Naive B cell (primary cell): ENCODE results near the gene FADS1. TPM values are rescaled to one million over a fixed set of nuclear protein-coding genes. Genes with fewer than 3 reads are reported as not detected.

Experiments
- ATAC-seq, 2 donors: fragments of 150-1000 bp; cut with Tn5 transposase; 2 replicates each; pipeline ENCODE4 v1.10.0; 2021; ENCODE audit warnings: low read depth in 2 of 2, mild to moderate bottlenecking in 2 of 2, moderate library complexity in 2 of 2
- DNase-seq: peaks from one replicate; pipeline ENCODE4 v3.0.0; 2022
- H3K27ac Mint-ChIP-seq, 6 donors: one replicate each; pipeline ENCODE4 v1.8.0; 2020 to 2022; ENCODE audit warnings: mild to moderate bottlenecking in 6 of 6, mixed read lengths in 6 of 6, moderate library complexity in 5 of 6, inconsistent platforms in 2 of 6
- H3K27me3 Mint-ChIP-seq, 3 donors: one replicate each; pipeline ENCODE4 v1.8.0; 2021 to 2022; ENCODE audit warnings: mixed read lengths in 3 of 3, mild to moderate bottlenecking in 1 of 3
- H3K36me3 Mint-ChIP-seq, 2 donors: one replicate each; pipeline ENCODE4 v1.8.0; 2020 to 2022; ENCODE audit warnings: mixed read lengths in 2 of 2, inconsistent platforms in 1 of 2, mild to moderate bottlenecking in 1 of 2
- H3K4me1 Mint-ChIP-seq, 3 donors: one replicate each; pipeline ENCODE4 v1.8.0; 2020 to 2022; ENCODE audit warnings: mixed read lengths in 3 of 3, inconsistent platforms in 1 of 3, mild to moderate bottlenecking in 1 of 3, moderate library complexity in 1 of 3
- H3K4me3 Mint-ChIP-seq, 8 donors: one replicate each; pipeline ENCODE4 v1.8.0; 2020 to 2022; ENCODE audit warnings: mild to moderate bottlenecking in 8 of 8, mixed read lengths in 8 of 8, moderate library complexity in 8 of 8, inconsistent platforms in 2 of 8
- H3K9me3 Mint-ChIP-seq, 7 donors: one replicate each; pipeline ENCODE4 v1.8.0; 2020 to 2022; ENCODE audit warnings: mixed read lengths in 7 of 7, mild to moderate bottlenecking in 5 of 7, inconsistent platforms in 2 of 7, moderate library complexity in 1 of 7
- polyA plus RNA-seq, 6 donors: library from polyadenylated mRNA; unstranded; fragments of 300-500 nt; fragmentation: Illumina TruSeq; gene quantifications; one replicate each; pipeline ENCODE4 v1.2.3, GENCODE V29; 2021; ENCODE audit warnings: low read depth in 6 of 6

FADS1 gene
- polyA plus RNA-seq, 6 donors from 2014 or later, result 0.79 to 14.0 (median 1.6) TPM; not detected in 1

GRCh38 chr11:61806785-61807184, 10.0 kb downstream of the FADS1 start:
- H3K27me3 Mint-ChIP-seq, result no peaks in the 10 kb centered on the region
- no peak for DNase-seq

GRCh38 chr11:61805146-61805545, 11.7 kb downstream of the FADS1 start:
- DNase-seq (no peak), ATAC-seq (no peak)
- H3K9me3 Mint-ChIP-seq, result no peaks in the 10 kb centered on the region
- H3K36me3 Mint-ChIP-seq, result no peaks in the 10 kb centered on the region
- peak overlapping the region in 1 of 6 donors; percentile 72 for H3K27ac Mint-ChIP-seq
- H3K4me3 Mint-ChIP-seq, result no peak overlapping the region
- peaks cover 0 to 6% (median 0%) of the 10 kb centered on the region in 3 donors for H3K4me1 Mint-ChIP-seq
- H3K27me3 Mint-ChIP-seq, result no peaks in the 10 kb centered on the region

More at GRCh38 chr11:61806785-61807184, 10.0 kb downstream of the FADS1 start:
- Mint-ChIP-seq H3K36me3 (no peaks in the 10 kb centered on the region), H3K4me1 (peaks cover 0 to 6% (median 2%) of the 10 kb centered on the region in 3 donors), H3K27ac (no peak overlapping the region), H3K4me3 (no peak overlapping the region), H3K9me3 (no peaks in the 10 kb centered on the region)
- ATAC-seq, result no peak

- peak overlapping the region in 1 of 6 donors; percentile 32 for H3K27ac Mint-ChIP-seq
- H3K36me3 Mint-ChIP-seq, result no peaks in the 10 kb centered on the region
- DNase-seq (no peak), ATAC-seq (no peak)
- no peaks in the 10 kb centered on the region for H3K9me3 Mint-ChIP-seq
- no peak overlapping the region for H3K4me3 Mint-ChIP-seq
- peaks cover 0 to 6% (median 0%) of the 10 kb centered on the region in 3 donors for H3K4me1 Mint-ChIP-seq
- no peaks in the 10 kb centered on the region for H3K27me3 Mint-ChIP-seq
These were observed 12.7 kb downstream of the FADS1 start for GRCh38 chr11:61803889-61804647.

- DNase-seq (no peak), ATAC-seq (no peak)
- H3K4me3 Mint-ChIP-seq, result no peak overlapping the region
- no peaks in the 10 kb centered on the region for H3K9me3 Mint-ChIP-seq
- no peaks in the 10 kb centered on the region for H3K27me3 Mint-ChIP-seq
- H3K36me3 Mint-ChIP-seq, result no peaks in the 10 kb centered on the region
- peaks cover 0 to 6% (median 0%) of the 10 kb centered on the region in 3 donors for H3K4me1 Mint-ChIP-seq
- peak overlapping the region in 2 of 6 donors; percentile 27 to 62 for H3K27ac Mint-ChIP-seq
These were observed 14.2 kb downstream of the FADS1 start for GRCh38 chr11:61802605-61803004.

GRCh38 chr11:61800331-61801281, 16.2 kb downstream of the FADS1 start:
- DNase-seq (no peak), ATAC-seq (no peak)
- Mint-ChIP-seq H3K9me3 (no peaks in the 10 kb centered on the region), H3K27ac (peak overlapping the region in 1 of 6 donors; percentile 56), H3K4me1 (peaks cover 0 to 9% (median 4%) of the 10 kb centered on the region in 3 donors), H3K27me3 (no peaks in the 10 kb centered on the region), H3K36me3 (no peaks in the 10 kb centered on the region), H3K4me3 (peak overlapping the region in 2 of 8 donors; percentile 35 to 49)

- no peak for ATAC-seq
- Mint-ChIP-seq H3K9me3 (no peaks in the 10 kb centered on the region), H3K36me3 (no peaks in the 10 kb centered on the region), H3K4me3 (no peak overlapping the region), H3K4me1 (peaks cover 0 to 9% (median 4%) of the 10 kb centered on the region in 3 donors), H3K27ac (peak overlapping the region in 2 of 6 donors; percentile 9 to 15), H3K27me3 (no peaks in the 10 kb centered on the region)
- DNase-seq, result no peak
These were observed 17.0 kb downstream of the FADS1 start for GRCh38 chr11:61799665-61800284.

GRCh38 chr11:61797263-61797944, 19.4 kb downstream of the FADS1 start:
- peak overlapping the region in 1 of 8 donors; percentile 46 for H3K4me3 Mint-ChIP-seq
- DNase-seq (peak; percentile 62), ATAC-seq (no peak)
- H3K27me3 Mint-ChIP-seq, result no peaks in the 10 kb centered on the region
- H3K4me1 Mint-ChIP-seq, result peaks cover 0 to 15% (median 12%) of the 10 kb centered on the region in 3 donors
- no peaks in the 10 kb centered on the region for H3K9me3 Mint-ChIP-seq
- no peaks in the 10 kb centered on the region for H3K36me3 Mint-ChIP-seq
- H3K27ac Mint-ChIP-seq, result peak overlapping the region in 2 of 6 donors; percentile 3 to 45

GRCh38 chr11:61795876-61796526, 20.8 kb downstream of the FADS1 start:
- peaks cover 10 to 28% (median 22%) of the 10 kb centered on the region in 3 donors for H3K4me1 Mint-ChIP-seq
- DNase-seq, result no peak
- no peaks in the 10 kb centered on the region for H3K36me3 Mint-ChIP-seq
- no peaks in the 10 kb centered on the region for H3K27me3 Mint-ChIP-seq
- H3K27ac Mint-ChIP-seq, result no peak overlapping the region
- no peaks in the 10 kb centered on the region for H3K9me3 Mint-ChIP-seq
- ATAC-seq, result no peak
- no peak overlapping the region for H3K4me3 Mint-ChIP-seq

- H3K36me3 Mint-ChIP-seq, result peaks cover 0 to 1% of the 10 kb centered on the region in 2 donors
- H3K9me3 Mint-ChIP-seq, result no peaks in the 10 kb centered on the region
- H3K4me3 Mint-ChIP-seq, result peak overlapping the region in 1 of 8 donors; percentile 48
- ATAC-seq (no peak), DNase-seq (no peak)
- H3K27ac Mint-ChIP-seq, result no peak overlapping the region
- H3K4me1 Mint-ChIP-seq, result peaks cover 11 to 31% (median 22%) of the 10 kb centered on the region in 3 donors
- no peaks in the 10 kb centered on the region for H3K27me3 Mint-ChIP-seq
These were observed 21.3 kb downstream of the FADS1 start for GRCh38 chr11:61795459-61795858.

- H3K27me3 Mint-ChIP-seq, result no peaks in the 10 kb centered on the region
- H3K9me3 Mint-ChIP-seq, result no peaks in the 10 kb centered on the region
- DNase-seq (no peak), ATAC-seq (no peak)
- H3K4me3 Mint-ChIP-seq, result peak overlapping the region in 2 of 8 donors; percentile 47 to 48
- H3K27ac Mint-ChIP-seq, result no peak overlapping the region
- H3K36me3 Mint-ChIP-seq, result peaks cover 0 to 10% of the 10 kb centered on the region in 2 donors
- peaks cover 20 to 35% (median 30%) of the 10 kb centered on the region in 3 donors for H3K4me1 Mint-ChIP-seq
These were observed 22.2 kb downstream of the FADS1 start for GRCh38 chr11:61794579-61794978.

- Mint-ChIP-seq H3K4me3 (peak overlapping the region in 7 of 8 donors; percentile 52 to 98 (median 95)), H3K27ac (peak overlapping the region in 3 of 6 donors; percentile 59 to 99 (median 97)), H3K4me1 (peaks cover 22 to 39% (median 30%) of the 10 kb centered on the region in 3 donors), H3K27me3 (no peaks in the 10 kb centered on the region), H3K36me3 (peaks cover 0 to 13% of the 10 kb centered on the region in 2 donors), H3K9me3 (no peaks in the 10 kb centered on the region)
- no peak for ATAC-seq
- no peak for DNase-seq
These were observed 23.0 kb downstream of the FADS1 start for GRCh38 chr11:61793829-61794204.

GRCh38 chr11:61793083-61793828, 23.5 kb downstream of the FADS1 start:
- no peaks in the 10 kb centered on the region for H3K9me3 Mint-ChIP-seq

More at GRCh38 chr11:61793083-61793828, 23.5 kb downstream of the FADS1 start:
- DNase-seq (no peak), ATAC-seq (peak; percentile 15 to 16)
- H3K4me1 Mint-ChIP-seq, result peaks cover 22 to 44% (median 30%) of the 10 kb centered on the region in 3 donors
- peaks cover 0 to 19% of the 10 kb centered on the region in 2 donors for H3K36me3 Mint-ChIP-seq
- peak overlapping the region in 5 of 6 donors; percentile 97 to 100 (median 99) for H3K27ac Mint-ChIP-seq
- H3K4me3 Mint-ChIP-seq, result peak overlapping the region; percentile 83 to 98 (median 96)
- H3K27me3 Mint-ChIP-seq, result no peaks in the 10 kb centered on the region
